ENCODE results near the gene PRAMEF12.
"Not testable (repeated sequence)": the region's sequence is repeated elsewhere in the genome, so short reads cannot be mapped to it uniquely, and the experiment has no call there.

Gene PRAMEF12

DNA sequence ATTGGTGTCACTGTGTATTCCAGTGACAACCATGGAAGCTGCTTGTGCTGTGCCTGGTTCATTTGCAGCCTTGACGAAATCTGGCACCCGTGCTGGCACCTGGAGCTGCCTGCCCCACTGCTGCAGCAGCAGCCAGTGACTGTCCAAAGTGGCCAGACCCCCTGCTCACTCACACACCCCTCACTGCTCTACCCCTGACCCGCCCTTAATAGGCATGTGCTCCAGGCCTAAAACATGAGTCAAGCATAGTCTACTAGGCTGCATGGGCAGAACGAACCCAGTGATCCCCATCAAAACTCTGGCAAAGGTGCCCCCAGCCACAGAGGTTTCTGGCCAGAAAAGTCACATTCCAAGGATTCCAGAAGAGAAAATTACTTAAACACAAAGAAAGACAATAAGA, 25.4 kb downstream of the PRAMEF12 start:
- no peak for DNase-seq (ENCODE audit: low spot score)
- in situ Hi-C loops (cut with MboI; ENCODE audit: low sequenced_read_pairs, unreplicated experiment): loop anchor here (25.0 kb wide), 1 partner anchor 438 kb away; the partner anchor contains the start of gene PRAMEF18

DNA sequence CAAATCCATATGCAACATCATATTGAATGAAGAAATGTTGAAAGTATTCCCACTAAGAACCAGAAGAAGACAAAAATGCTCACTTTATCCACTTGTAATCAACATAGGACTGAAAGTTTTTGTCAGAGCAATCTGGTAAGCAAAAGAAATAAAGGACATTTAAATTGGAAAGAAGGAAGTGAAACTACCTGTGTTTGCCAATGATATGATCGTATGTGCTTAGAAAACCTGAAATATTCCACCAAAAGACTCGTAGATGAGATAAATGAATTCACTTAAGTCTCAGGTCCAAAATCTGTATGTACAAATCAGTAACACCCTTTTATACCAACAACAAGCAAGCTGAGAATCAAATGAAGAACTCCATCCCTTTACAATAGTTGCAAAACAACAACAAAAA, 26.2 kb downstream of the PRAMEF12 start:
- TF ChIP-seq, protein P1, sequence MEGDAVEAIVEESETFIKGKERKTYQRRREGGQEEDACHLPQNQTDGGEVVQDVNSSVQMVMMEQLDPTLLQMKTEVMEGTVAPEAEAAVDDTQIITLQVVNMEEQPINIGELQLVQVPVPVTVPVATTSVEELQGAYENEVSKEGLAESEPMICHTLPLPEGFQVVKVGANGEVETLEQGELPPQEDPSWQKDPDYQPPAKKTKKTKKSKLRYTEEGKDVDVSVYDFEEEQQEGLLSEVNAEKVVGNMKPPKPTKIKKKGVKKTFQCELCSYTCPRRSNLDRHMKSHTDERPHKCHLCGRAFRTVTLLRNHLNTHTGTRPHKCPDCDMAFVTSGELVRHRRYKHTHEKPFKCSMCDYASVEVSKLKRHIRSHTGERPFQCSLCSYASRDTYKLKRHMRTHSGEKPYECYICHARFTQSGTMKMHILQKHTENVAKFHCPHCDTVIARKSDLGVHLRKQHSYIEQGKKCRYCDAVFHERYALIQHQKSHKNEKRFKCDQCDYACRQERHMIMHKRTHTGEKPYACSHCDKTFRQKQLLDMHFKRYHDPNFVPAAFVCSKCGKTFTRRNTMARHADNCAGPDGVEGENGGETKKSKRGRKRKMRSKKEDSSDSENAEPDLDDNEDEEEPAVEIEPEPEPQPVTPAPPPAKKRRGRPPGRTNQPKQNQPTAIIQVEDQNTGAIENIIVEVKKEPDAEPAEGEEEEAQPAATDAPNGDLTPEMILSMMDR (IDR thresholded peaks at IDR 0.05; ENCODE audit: borderline replicate concordance, control extremely low read depth, extremely low read depth, insufficient read depth, missing control alignments): no peak
- no peak for DNase-seq (ENCODE audit: low spot score)
- in situ Hi-C loops (cut with MboI; ENCODE audit: low sequenced_read_pairs, unreplicated experiment): loop anchor here (25.0 kb wide), 1 partner anchor 438 kb away; the partner anchor contains the start of gene PRAMEF18

More for the DNA sequence above, 25.4 kb downstream of the PRAMEF12 start:
- TF ChIP-seq, protein P1 (IDR thresholded peaks at IDR 0.05; ENCODE audit: borderline replicate concordance, control extremely low read depth, extremely low read depth, insufficient read depth, missing control alignments): no peak

DNA sequence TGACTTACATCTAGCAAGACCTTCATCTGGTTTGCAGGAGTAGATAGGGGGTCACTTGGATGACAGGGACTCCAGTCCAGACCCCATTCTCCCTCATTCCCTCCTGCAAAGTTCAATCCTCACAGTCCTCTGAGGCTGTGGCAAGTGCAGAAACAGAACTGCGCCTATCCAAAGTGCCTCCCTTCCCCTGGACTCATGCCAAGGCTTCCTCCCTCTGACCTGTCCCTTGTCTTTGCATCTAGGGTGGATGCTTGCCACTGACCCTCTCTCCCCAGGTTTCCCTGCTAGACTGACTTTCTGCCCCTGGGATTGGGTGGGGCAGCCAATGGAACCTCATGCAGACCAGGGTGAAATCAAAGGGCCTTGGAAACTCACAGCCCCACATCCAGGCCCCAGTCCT, 36.4 kb downstream of the PRAMEF12 start:
- TF ChIP-seq, protein P1 (IDR thresholded peaks at IDR 0.05; ENCODE audit: borderline replicate concordance, control extremely low read depth, extremely low read depth, insufficient read depth, missing control alignments): no peak
- in situ Hi-C loops (cut with MboI; ENCODE audit: low sequenced_read_pairs, unreplicated experiment): no loop called here
- DNase-seq (ENCODE audit: low spot score): no peak

DNA sequence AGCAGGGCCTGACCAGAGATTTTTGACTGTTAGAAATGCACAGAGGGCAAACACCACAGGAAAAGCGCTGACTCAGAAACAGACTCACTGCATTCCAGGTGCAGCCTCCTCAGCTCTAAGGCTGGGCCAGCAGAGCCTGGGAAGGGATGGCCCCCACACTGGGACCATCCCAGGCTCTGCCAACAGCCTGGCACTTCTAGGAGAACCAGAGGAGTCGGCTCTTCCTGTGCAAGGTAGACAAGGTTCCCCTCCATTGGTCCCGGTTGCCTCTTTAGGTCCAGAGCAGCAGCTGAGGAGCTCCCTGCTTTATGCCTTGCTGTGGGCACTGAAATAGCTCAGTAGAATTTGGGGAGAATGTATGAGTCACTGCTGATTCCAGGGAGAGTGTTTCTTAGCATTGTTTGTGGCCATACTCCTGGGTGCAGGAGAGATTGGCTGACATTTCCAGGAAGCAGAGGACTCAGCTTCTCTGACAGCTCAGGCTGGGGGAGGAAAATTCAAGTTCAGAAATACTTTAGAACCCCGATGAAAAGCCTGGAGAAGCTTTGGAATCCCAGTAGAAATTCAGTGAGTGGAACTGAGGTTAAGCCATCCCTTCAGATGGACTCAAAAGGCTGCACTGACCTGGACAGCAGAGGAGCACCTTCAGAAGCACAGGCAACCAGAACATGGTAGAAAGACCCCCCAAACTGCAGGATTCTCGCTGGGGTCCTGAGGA, 37.3 kb downstream of the PRAMEF12 start:
- in situ Hi-C loops (cut with MboI; ENCODE audit: low sequenced_read_pairs, unreplicated experiment): no loop called here

DNA sequence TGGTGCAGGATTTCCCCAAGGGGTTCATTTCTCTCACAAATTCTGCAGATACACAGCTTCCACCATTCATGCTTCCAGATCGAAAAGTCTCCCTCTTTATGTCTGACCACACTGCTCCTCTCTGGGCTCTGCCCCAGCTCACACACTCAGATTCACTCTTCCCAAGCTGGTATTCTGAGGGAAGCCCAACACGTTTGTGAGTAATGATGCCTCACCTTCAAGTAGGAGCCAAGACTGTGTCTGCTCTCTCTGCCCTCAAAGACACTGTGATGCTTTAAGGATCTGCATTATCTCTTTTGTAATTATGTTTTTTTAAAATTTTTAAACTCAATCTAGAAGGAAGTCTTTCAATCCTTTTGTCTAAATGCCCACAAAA, 37.9 kb downstream of the PRAMEF12 start:
- no peak for DNase-seq (ENCODE audit: low spot score)
- in situ Hi-C loops (cut with MboI; ENCODE audit: low sequenced_read_pairs, unreplicated experiment): no loop called here
- TF ChIP-seq, protein P1 (IDR thresholded peaks at IDR 0.05; ENCODE audit: borderline replicate concordance, control extremely low read depth, extremely low read depth, insufficient read depth, missing control alignments): no peak

More for the DNA sequence above, 37.3 kb downstream of the PRAMEF12 start:
- no peak for DNase-seq (ENCODE audit: low spot score)
- TF ChIP-seq, protein P1 (IDR thresholded peaks at IDR 0.05; ENCODE audit: borderline replicate concordance, control extremely low read depth, extremely low read depth, insufficient read depth, missing control alignments): no peak

DNA sequence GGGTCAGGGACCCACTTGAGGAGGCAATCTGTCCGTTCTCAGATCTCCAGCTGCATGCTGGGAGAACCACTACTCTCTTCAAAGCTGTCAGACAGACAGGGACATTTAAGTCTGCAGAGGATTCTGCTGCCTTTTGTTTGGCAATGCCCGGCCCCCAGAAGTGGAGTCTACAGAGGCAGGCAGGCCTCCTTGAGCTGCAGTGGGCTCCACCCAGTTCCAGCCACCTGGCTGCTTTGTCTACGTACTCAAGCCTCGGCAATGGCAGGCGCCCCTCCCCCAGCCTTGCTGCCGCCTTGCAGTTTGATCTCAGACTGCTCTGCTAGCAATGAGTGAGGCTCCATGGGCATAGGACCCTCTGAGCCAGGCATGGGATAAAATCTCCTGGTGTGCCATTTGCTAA, 45.5 kb downstream of the PRAMEF12 start:
- DNase-seq (ENCODE audit: low spot score); in situ Hi-C loops (cut with MboI; ENCODE audit: low sequenced_read_pairs, unreplicated experiment): not testable (repeated sequence)
